MCF 10A (cell line): Measurements from ENCODE around the gene C5AR1. TPM values are rescaled to one million over a fixed set of nuclear protein-coding genes. Genes with fewer than 3 reads are reported as not detected.
"Not testable (repeated sequence)": the region's sequence is repeated elsewhere in the genome, so short reads cannot be mapped to it uniquely, and the experiment has no call there.

Experiments used
- BruUV-seq: library from RNA; stranded (reverse); fragments of 400-500 nt; replicated peaks from 2 replicates; lab custom pipeline; 2021; lab: Mats Ljungman, UMichigan
- CTCF ChIA-PET: fragments of 300-600 bp; sonication (Branson Sonifier 250); formaldehyde crosslinking; extraction: SDS; loops from one replicate; lab custom pipeline; 2021; ENCODE audit warnings: antibody characterized with exemption, inconsistent platforms; lab: Yijun Ruan, JAX
- POLR2A ChIA-PET: fragments of 300-600, 350-650 bp; sonication (Branson Sonifier 250); formaldehyde crosslinking; extraction: SDS; loops from one replicate; lab custom pipeline; 2020; ENCODE audit warnings: antibody characterized with exemption, inconsistent platforms; lab: Yijun Ruan, JAX
- DNase-seq: peaks from one replicate; pipeline ENCODE4 v3.0.0-alpha.2; 2018; ENCODE audit not compliant: unreplicated experiment
- H3K27ac Mint-ChIP-seq: one replicate; pipeline ENCODE4 v1.8.0; 2022; ENCODE audit warnings: mild to moderate bottlenecking, low read depth, mixed read lengths; ENCODE audit not compliant: unreplicated experiment
- H3K27me3 Mint-ChIP-seq: one replicate; pipeline ENCODE4 v1.8.0; 2022; ENCODE audit warnings: mixed read lengths; ENCODE audit not compliant: insufficient read depth, unreplicated experiment
- H3K36me3 Mint-ChIP-seq: one replicate; pipeline ENCODE4 v1.8.0; 2022; ENCODE audit warnings: mild to moderate bottlenecking, moderate library complexity, mixed read lengths; ENCODE audit not compliant: insufficient read depth, unreplicated experiment
- H3K4me1 Mint-ChIP-seq: one replicate; pipeline ENCODE4 v1.8.0; 2022; ENCODE audit warnings: mixed read lengths; ENCODE audit not compliant: insufficient read depth, unreplicated experiment
- H3K4me3 Mint-ChIP-seq: one replicate; pipeline ENCODE4 v1.8.0; 2022; ENCODE audit warnings: mild to moderate bottlenecking, moderate library complexity, mixed read lengths; ENCODE audit not compliant: unreplicated experiment
- H3K9me3 Mint-ChIP-seq: one replicate; pipeline ENCODE4 v1.8.0; 2022; ENCODE audit warnings: mixed read lengths; ENCODE audit not compliant: unreplicated experiment
- CTCF ChIP-seq: fragments of 200-600 bp; IDR thresholded peaks from one replicate; pipeline ENCODE4 v1.8.0; 2022; ENCODE audit warnings: antibody characterized with exemption, mild to moderate bottlenecking; ENCODE audit not compliant: unreplicated experiment
- intact Hi-C: fragments of 100-400 bp; cut with micrococcal nuclease; formaldehyde crosslinking; loops from 2 replicates; pipeline ENCODE4 v1.14.1; 2022
- total RNA-seq: library from RNA; stranded (reverse); gene quantifications from 2 replicates; pipeline ENCODE4 v1.2.3, GENCODE V29; 2022

The C5AR1 gene
- total RNA-seq, 1 experiment from 2014 or later: 1.9 TPM

GRCh38 chr19:47284324-47284899 is 25.2 kb upstream of the C5AR1 start:
- POLR2A ChIA-PET: interaction anchor here (1.0 to 1.2 kb wide), 2 partner anchors 65 to 107 kb away, joined by 4 to 5 read pairs; partner anchors contain the start of gene DHX34
- Mint-ChIP-seq H3K4me1 (peaks cover 22% of the 10 kb centered on the region), H3K4me3 (no peak overlapping the region), H3K27me3 (no peaks in the 10 kb centered on the region), H3K27ac (no peak overlapping the region), H3K36me3 (no peaks in the 10 kb centered on the region), H3K9me3 (no peaks in the 10 kb centered on the region)
- BruUV-seq: no TSS peak
- CTCF ChIA-PET: interaction anchor here (0.5 to 2.3 kb wide), 27 partner anchors 9 to 450 kb away, joined by 3 to 26 read pairs (median 4); partner anchors contain the start of gene DHX34
- DNase-seq: peak; percentile 68
- intact Hi-C loops: loop anchor here (1.0 to 2.0 kb wide), 2 partner anchors 106 to 143 kb away; no protein-coding TSS in a partner anchor
- peak; percentile 66 for TF ChIP-seq CTCF

GRCh38 chr19:47296036-47296435 is 13.6 kb upstream of the C5AR1 start:
- ChIA-PET CTCF (interaction anchor here (0.6 to 8.2 kb wide), 17 partner anchors 9 to 395 kb away, joined by 3 to 36 read pairs (median 5); partner anchors contain the start of gene DHX34), POLR2A (interaction anchor here (1.3 kb wide), 1 partner anchor 94 kb away, joined by 3 read pairs; no protein-coding TSS in a partner anchor)
- H3K9me3 Mint-ChIP-seq: no peaks in the 10 kb centered on the region
- intact Hi-C loops: loop anchor here (1.0 kb wide), 2 partner anchors 95 to 131 kb away; no protein-coding TSS in a partner anchor
- H3K4me1 Mint-ChIP-seq: no peaks in the 10 kb centered on the region
- no peak overlapping the region for H3K4me3 Mint-ChIP-seq
- DNase-seq: peak; percentile 93
- TF ChIP-seq CTCF: peak; percentile 71
- no peaks in the 10 kb centered on the region for H3K36me3 Mint-ChIP-seq
- no TSS peak for BruUV-seq
- no peak overlapping the region for H3K27ac Mint-ChIP-seq
- no peaks in the 10 kb centered on the region for H3K27me3 Mint-ChIP-seq

GRCh38 chr19:47300867-47301266 is 8.8 kb upstream of the C5AR1 start:
- H3K9me3 Mint-ChIP-seq, H3K27me3 Mint-ChIP-seq, H3K4me3 Mint-ChIP-seq, H3K36me3 Mint-ChIP-seq, intact Hi-C loops, H3K27ac Mint-ChIP-seq, BruUV-seq, H3K4me1 Mint-ChIP-seq, DNase-seq, POLR2A ChIA-PET: not testable (repeated sequence)
- CTCF ChIA-PET: interaction anchor here (0.6 to 1.8 kb wide), 3 partner anchors 30 to 90 kb away, joined by 3 to 5 read pairs (median 3); partner anchors contain the start of gene DHX34

GRCh38 chr19:47302249-47302648 is 7.4 kb upstream of the C5AR1 start:
- POLR2A ChIA-PET: no interaction called here
- H3K27me3 Mint-ChIP-seq: no peaks in the 10 kb centered on the region

More at GRCh38 chr19:47302249-47302648, 7.4 kb upstream of the C5AR1 start:
- Mint-ChIP-seq H3K27ac (no peak overlapping the region), H3K36me3 (no peaks in the 10 kb centered on the region), H3K4me3 (no peak overlapping the region), H3K4me1 (peaks cover 17% of the 10 kb centered on the region), H3K9me3 (no peaks in the 10 kb centered on the region)
- intact Hi-C loops: no loop called here
- BruUV-seq: no TSS peak
- no peak for TF ChIP-seq CTCF
- DNase-seq: no peak
- CTCF ChIA-PET: interaction anchor here (0.6 to 1.8 kb wide), 3 partner anchors 47 to 347 kb away, joined by 3 to 5 read pairs (median 5); partner anchors contain the start of gene DHX34
